NCI-H187 (cell line): ENCODE data around the gene RMND5A.
"Not testable (repeated sequence)": the region's sequence is repeated elsewhere in the genome, so short reads cannot be mapped to it uniquely, and the experiment has no call there.

Source experiments
- DNase-seq, 2 experiments: peaks; one replicate each; lab custom pipeline; 2025; lab: John Stamatoyannopoulos, UW

RMND5A gene

GRCh38 chr2:86714579-86715173 is 5.4 kb upstream of the RMND5A start:
- DNase-seq, result not testable (repeated sequence)

GRCh38 chr2:86719263-86719636 is 841 bp upstream of the RMND5A start:
- not testable (repeated sequence) for DNase-seq

GRCh38 chr2:86720540-86721320 is 639 bp downstream of the RMND5A start:
- DNase-seq, result peak in 1 of 2 experiments; percentile 2

DNA sequence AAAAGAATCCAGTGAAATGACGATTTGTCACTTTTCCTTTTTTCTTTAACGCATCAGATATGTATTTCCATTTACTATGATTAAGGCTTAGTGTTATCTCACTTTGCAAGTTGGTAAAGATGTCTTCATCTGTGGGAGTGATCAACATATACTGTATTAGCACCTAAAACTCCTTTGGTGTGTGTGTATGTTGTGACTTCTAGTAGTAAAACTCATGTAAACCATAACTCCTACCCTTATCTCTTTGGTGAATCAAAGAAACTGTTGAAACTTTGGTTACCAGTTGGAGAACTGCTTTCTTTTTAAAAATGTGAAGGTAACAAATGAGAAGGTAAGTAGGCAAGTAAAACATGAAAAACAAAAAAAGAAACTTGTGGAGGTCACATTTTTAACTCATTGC is 5.6 kb downstream of the RMND5A start:
- not testable (repeated sequence) for DNase-seq

- DNase-seq, result not testable (repeated sequence)
Measured at GRCh38 chr2:86732040-86732525, 12.0 kb downstream of the RMND5A start.

GRCh38 chr2:86732837-86733236 is 12.7 kb downstream of the RMND5A start:
- DNase-seq, result not testable (repeated sequence)

DNA sequence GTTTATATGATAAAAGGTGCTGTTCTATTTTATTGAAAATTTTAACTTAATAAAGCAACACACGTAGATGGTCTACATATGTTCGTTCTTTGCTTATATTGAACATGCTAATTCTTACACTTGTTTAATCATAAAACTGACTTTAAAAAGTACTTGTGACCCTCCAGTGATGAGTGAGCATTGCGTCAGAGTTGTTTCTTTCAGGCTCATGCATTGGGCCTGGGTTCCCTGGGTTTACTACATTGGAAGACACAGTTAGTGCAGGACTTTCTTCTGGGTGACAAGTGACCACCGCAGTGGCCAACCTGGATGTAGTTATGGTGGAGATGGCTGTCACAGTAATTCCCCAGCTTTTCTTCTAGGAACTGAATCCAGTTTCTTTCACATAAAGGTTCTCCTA is 13.4 kb downstream of the RMND5A start:
- not testable (repeated sequence) for DNase-seq

GRCh38 chr2:86734896-86735295 is 14.8 kb downstream of the RMND5A start:
- not testable (repeated sequence) for DNase-seq

DNA sequence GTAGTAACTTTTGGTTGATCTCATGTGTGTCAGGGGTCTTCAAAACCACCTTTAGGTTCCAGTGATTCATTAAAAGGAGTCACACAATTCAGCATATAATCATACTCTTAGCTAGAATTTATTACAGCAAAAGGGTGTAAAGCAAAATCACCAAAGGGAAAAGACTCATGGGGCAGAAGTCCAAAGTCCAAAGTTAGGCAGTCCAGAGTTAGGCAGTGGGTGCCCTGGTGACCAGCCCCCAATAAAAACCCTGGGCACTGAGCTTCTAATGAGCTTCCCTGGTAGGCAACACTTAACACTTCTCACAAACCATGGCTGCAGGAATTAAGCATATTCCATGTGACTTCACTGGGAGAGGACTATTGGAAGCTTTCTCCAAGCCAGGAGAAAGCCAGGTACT is 19.4 kb downstream of the RMND5A start:
- DNase-seq, result not testable (repeated sequence)

GRCh38 chr2:86739889-86740288 is 19.8 kb downstream of the RMND5A start:
- DNase-seq, result not testable (repeated sequence)

GRCh38 chr2:86741889-86742498 is 21.9 kb downstream of the RMND5A start:
- DNase-seq, result not testable (repeated sequence)

- DNase-seq, result no peak
Measured at GRCh38 chr2:86744152-86744551, 24.1 kb downstream of the RMND5A start.

GRCh38 chr2:86746939-86747338 is 26.8 kb downstream of the RMND5A start:
- DNase-seq, result no peak

DNA sequence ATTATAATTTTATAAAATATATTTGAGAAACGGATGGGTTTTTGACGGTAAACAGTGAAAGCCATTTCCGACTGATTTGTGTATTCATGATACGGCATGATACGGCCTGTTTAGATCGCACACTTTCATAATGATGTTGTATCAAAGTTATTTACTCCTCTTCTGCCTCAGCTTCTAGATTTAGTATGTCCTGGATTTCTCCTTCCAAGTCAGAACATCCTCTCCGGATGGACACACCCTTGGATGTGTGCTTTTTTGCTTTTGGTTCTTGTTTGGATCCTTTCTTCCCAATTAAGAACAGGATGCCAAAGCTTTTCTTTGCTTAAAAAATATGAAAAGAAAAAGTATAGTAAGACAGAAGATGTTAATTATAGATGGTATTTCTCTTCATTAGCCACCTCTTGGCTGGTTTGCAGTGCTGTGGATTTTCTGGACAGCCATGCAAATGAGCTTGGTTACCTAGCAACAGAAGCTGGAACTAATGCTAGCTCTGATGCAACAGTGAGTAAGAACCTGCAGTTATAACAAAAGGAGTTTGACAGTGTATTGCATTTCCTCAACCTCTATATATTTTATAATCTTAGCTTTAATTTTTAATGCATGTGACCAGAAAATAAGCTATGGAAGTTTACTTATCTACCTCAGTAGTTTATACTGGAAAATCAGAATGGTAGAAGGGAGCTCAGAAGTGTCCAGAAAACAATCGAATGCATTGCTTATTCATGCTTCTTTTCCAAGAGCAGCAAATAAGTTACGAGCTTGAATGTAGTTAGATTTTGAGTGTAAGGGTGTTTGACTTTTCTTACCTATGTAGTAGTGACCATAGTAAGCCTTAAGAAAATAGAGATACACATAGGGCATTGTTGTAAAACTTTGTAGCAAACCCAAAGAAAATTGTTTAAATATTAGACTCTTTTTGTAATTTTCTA is 27.9 kb downstream of the RMND5A start:
- DNase-seq, result no peak

- no peak for DNase-seq
Measured at GRCh38 chr2:86750240-86750839, 30.2 kb downstream of the RMND5A start.

DNA sequence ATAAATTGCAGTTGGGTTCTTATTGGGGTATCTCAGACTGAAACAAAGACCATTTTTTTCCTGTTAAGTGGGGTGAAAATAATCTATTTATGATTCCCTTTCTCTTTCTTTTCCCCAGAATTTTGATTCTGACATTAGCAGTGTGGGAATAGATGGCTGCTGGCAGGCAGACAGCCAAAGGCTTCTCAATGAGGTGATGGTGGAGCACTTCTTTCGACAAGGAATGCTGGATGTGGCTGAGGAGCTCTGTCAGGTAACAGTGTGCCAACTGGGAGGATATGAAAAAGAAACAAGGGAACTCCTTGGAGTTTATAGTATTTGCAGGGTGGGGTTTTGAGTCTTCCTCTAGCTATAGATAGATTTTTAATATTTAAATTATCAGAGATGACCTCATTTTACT is 31.7 kb downstream of the RMND5A start:
- no peak for DNase-seq

GRCh38 chr2:86752934-86753333 is 32.8 kb downstream of the RMND5A start:
- no peak for DNase-seq

- DNase-seq, result no peak
Measured at GRCh38 chr2:86753606-86754005, 33.5 kb downstream of the RMND5A start.

DNA sequence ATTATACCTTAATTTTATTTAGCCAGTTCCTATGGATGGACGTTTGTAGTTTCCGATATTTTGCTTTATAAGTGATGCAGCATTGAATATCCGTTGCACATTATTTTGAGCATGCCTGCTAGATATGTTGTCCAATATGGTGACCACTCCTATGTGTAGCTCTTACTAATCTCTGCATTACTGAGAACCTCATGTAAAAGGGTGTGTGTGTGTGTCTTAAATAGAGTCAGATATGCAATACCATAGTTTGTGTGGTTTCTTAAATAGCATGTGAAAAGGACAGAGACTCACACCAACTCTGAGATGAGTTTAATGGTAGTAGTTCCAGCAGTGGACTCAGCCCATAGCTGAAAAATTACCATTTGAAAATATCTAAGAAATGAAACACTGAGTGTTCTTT is 38.3 kb downstream of the RMND5A start:
- no peak for DNase-seq

- DNase-seq, result no peak
Measured at GRCh38 chr2:86760371-86760770, 40.3 kb downstream of the RMND5A start.

GRCh38 chr2:86764661-86765309 is 44.7 kb downstream of the RMND5A start:
- no peak for DNase-seq
